Duodenal mucosa (tissue), 2 donors: Measurements from ENCODE around the gene WNT3A.
"Not testable (repeated sequence)": the region's sequence is repeated elsewhere in the genome, so short reads cannot be mapped to it uniquely, and the experiment has no call there.

Experiments
- H3K27ac ChIP-seq: one replicate; pipeline ENCODE4 v1.7.0; 2013; ENCODE audit warnings: low read depth, low read length
- H3K27me3 ChIP-seq, 2 donors: one replicate each; pipeline ENCODE4 v1.7.0; 2013; ENCODE audit warnings: low read length in 2 of 2, control low read depth in 1 of 2; ENCODE audit not compliant: insufficient read depth in 2 of 2, control insufficient read depth in 1 of 2
- H3K36me3 ChIP-seq, 2 donors: one replicate each; pipeline ENCODE4 v1.7.0; 2013; ENCODE audit warnings: low read length in 2 of 2, control low read depth in 1 of 2; ENCODE audit not compliant: insufficient read depth in 2 of 2, control insufficient read depth in 1 of 2
- H3K4me1 ChIP-seq, 2 donors: one replicate each; pipeline ENCODE4 v1.7.0; 2013; ENCODE audit warnings: low read length in 2 of 2, control low read depth in 1 of 2; ENCODE audit not compliant: insufficient read depth in 2 of 2, control insufficient read depth in 1 of 2
- H3K4me3 ChIP-seq, 2 donors: one replicate each; pipeline ENCODE4 v1.7.0; 2013; ENCODE audit warnings: low read length in 2 of 2, low read depth in 1 of 2
- H3K9ac ChIP-seq, 2 donors: one replicate each; pipeline ENCODE4 v1.7.0; 2013; ENCODE audit warnings: low read length in 2 of 2, low read depth in 1 of 2
- H3K9me3 ChIP-seq, 2 donors: one replicate each; pipeline ENCODE4 v1.7.0; 2013; ENCODE audit warnings: low read length in 2 of 2, control low read depth in 1 of 2; ENCODE audit not compliant: control insufficient read depth in 1 of 2

Gene WNT3A

DNA sequence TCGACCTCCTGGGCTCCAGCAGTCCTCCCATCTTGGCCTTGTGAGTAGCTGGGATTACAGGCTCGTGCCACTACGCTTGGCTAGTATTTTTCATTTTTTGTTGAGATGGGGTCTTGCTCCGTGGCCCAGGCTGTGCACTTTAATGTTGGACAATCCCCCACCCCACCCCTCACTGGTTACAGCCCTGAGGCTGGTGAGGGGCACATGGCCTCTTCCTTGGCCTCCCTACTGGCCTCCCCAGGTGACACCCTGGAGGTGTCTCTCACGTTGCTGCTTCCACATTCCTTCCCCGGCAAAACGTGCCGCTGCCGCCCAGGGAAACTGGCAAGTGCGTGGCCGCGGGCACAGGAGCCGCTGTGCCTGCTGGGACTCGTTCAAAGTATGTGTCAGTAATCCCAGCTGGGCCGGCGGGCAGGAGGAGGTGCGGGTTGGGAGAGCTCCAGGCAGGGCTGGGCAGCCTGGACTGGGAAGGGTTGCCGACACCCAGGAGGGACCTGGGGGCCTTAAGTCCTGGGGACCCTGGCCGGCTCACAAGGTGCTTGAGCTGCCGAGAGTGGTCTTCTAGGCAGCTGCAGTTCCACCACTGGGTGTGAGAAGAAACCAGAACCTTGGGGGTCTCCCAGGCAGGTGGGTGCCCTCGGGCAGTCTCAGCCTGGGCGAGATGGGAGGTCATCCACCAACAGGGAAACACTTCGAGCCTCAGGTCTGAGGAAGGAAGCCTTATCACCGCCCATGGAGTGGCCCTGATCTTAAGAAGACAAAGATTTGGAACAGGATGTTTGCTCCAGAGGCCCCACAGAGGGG is 6.5 kb downstream of the WNT3A start:
- Histone ChIP-seq H3K27me3 (peaks cover 11 to 13% of the 10 kb centered on the region in 2 donors), H3K4me3 (no peak overlapping the region), H3K9ac (no peak overlapping the region), H3K27ac (no peak overlapping the region), H3K36me3 (no peaks in the 10 kb centered on the region), H3K4me1 (no peaks in the 10 kb centered on the region), H3K9me3 (no peaks in the 10 kb centered on the region)

DNA sequence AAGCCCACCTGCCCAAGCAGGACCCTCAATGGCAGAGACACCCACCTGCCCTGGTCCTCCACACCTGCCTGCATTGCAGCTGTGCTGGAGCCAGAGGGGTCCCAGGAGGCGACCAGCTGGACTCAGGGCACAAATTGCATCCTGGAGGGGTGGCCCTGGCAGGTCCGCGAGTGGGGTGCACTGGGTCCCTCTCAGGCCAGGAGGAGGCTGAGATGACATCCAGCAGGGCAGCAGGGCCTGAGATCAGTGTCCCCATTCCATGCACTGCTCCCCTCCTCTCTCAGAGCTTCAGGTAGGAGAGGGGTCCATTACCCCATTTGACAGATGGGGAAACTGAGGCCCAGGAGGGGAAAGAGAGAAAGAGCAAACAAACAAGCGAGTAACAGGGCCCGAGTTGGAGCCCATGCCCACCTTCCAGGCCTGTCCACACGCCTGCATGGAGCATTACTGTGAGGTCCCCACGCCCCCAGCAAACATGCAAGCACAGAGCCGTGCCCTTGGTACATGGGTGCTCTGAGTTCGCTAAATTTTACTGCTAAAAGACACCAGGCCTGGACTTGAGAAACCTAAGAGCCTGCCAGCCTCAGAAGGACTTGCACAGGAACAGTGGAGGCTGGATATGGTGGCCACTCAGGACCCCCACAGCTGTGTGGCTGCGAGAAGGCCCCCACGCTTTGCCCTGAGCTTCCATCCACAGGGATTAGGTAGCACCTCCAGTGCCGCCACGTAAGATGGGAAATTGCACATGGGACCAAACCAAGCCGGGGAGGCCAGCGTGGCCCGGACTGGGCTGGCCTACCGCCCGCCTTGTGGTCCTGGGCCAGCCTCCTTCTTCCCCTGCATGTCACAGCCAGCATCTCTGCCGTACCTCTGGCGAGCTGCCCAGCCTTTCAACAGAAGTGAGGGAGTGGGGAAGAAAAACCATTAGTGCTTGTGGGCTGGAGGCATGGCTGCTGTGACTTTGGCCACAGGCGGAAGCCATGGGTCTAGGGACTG is 7.4 kb downstream of the WNT3A start:
- H3K36me3 ChIP-seq, result no peaks in the 10 kb centered on the region
- H3K4me1 ChIP-seq, result no peaks in the 10 kb centered on the region
- no peak overlapping the region for H3K9ac ChIP-seq
- no peaks in the 10 kb centered on the region for H3K9me3 ChIP-seq
- H3K27ac ChIP-seq, result no peak overlapping the region
- H3K4me3 ChIP-seq, result no peak overlapping the region
- H3K27me3 ChIP-seq, result peaks cover 2 to 4% of the 10 kb centered on the region in 2 donors

DNA sequence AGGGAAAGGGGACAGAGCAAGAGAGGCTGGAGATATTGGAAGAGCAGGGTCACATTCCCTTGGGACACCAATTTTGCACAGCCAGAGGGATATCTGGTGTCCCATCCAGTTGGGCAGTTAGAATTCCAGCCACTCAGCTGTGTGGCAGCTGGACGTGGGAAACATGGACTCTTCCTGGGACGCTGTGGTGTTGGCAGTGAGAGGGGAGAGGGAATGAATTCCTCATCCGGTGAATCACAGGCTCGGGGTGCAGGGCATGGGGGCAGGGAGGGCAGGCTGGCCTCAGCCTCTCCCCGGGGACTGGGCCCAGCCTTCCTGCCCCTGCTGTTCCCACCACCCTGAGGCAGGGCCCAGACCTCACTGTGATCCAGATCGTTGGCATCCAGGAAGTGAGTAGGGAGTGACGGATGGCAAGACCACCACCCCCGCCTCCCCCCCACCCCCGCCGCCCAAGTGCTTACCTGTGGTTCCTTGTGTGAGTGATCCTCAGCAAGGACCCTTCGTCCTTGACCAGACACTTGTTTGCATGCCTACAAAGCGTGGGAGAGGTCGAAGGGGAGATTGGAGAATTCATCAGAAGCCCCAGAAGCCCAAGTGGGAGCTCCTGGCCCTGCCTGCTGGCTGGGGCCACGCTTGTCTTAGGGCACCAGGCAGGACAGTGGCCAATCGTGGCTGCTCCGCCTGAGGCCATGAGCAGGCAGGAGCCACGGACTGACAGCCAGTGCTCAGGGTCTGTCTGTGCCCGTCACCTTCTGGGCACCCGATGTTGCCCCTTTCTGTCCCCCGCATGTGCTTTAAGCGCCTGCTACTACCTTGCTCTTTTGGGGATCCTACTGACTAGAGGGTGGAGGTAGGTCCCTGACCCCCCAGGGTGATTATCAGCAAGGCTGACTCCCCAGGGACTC is 8.7 kb downstream of the WNT3A start:
- Histone ChIP-seq H3K9ac (no peak overlapping the region), H3K27me3 (peaks cover 0 to under 1% of the 10 kb centered on the region in 2 donors), H3K36me3 (no peaks in the 10 kb centered on the region), H3K4me3 (no peak overlapping the region), H3K4me1 (no peaks in the 10 kb centered on the region), H3K9me3 (no peaks in the 10 kb centered on the region), H3K27ac (no peak overlapping the region)

DNA sequence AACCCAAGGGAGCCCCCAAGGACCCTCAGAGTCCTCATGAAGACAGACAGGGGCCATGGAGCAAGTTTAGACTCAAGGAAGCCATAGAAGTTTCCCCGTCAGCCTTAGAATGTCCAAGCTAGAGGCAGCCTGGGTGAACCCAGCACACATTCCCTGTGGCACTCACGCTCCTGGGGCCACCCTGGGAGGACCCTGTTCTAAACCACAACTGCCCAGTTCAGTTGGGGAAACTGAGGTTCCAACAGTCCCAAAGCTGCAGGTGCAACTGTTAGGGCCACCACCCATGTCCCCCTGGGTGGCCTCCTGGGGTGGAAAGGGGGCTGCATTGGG is 9.3 kb downstream of the WNT3A start:
- no peak overlapping the region for H3K27ac ChIP-seq
- no peak overlapping the region for H3K9ac ChIP-seq
- H3K4me3 ChIP-seq, result no peak overlapping the region
- H3K4me1 ChIP-seq, result no peaks in the 10 kb centered on the region
- H3K27me3 ChIP-seq, result no peaks in the 10 kb centered on the region
- H3K36me3 ChIP-seq, result no peaks in the 10 kb centered on the region
- H3K9me3 ChIP-seq, result no peaks in the 10 kb centered on the region

DNA sequence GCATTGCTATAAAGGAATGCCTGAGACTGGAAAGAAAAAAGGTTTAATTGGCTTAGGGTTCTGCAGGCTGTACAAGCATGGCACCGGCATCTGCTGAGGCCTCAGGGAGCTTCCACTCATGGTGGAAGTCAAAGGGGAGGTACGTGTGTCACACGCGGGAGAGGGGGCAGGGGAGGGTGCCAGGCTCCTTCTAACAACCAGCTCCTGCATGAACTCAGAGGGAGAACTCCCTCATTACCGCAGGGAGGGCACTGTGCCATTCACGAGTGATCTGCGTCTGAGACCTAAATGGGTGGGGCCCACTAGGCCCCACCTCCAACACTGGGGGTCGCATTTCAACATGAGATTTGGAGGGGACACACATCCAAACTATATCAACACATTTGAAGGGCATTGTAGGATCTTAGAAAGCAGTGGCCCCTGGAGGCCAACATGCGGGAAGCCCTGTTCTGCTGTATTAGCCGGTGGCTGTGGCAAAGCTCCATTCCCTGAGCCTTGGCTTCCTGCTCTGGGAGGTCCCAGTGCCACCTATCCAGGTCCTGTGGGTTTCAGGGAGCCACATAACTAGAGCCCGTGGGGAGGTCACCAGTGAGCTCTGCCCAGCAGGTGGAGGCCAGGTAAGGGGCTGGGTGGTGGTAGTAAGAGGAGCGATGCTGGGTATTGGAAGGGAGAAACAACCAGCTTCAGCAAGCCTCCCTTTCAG is 10.0 kb downstream of the WNT3A start:
- Histone ChIP-seq H3K9me3 (no peaks in the 10 kb centered on the region), H3K27ac (no peak overlapping the region), H3K4me3 (no peak overlapping the region), H3K4me1 (no peaks in the 10 kb centered on the region), H3K9ac (no peak overlapping the region), H3K27me3 (no peaks in the 10 kb centered on the region), H3K36me3 (no peaks in the 10 kb centered on the region)

DNA sequence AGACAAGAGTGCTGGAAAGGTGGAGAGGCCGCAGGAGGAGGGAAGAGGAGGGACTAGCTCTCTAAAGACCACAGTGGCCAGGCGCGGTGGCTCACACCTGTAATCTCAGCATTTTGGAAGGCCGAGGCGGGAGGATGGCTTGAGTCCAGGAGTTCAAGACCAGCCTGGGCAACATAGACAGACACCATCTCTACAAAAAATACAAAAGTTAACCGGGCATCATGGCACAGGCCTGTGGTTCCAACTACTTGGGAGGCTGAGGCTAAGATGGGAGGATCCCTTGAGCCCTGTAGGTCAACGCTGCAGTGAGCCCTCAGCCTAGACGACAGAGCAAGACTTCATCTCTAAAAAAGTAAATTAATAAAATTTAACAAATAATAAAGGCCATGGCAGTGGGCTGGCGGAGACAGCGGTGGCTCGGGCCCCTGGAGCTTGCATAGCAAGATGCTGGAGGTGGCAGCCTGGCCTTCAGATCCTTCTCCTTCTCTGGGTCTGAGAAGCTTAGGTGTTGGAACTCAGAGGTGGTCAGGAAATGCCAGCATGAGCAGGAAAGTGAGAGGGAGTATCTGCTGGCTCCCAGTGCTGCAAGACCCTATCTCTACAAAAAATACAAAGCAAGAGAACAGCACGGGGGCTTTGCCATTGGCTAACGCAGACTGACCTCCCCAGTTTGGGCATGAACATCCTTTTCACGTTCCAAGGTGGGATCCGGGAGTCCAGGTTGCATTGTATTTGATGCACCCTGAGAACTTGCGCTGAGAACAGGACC is 10.7 kb downstream of the WNT3A start:
- H3K9me3 ChIP-seq, result no peaks in the 10 kb centered on the region
- no peaks in the 10 kb centered on the region for H3K27me3 ChIP-seq
- H3K4me3 ChIP-seq, result no peak overlapping the region
- H3K27ac ChIP-seq, result no peak overlapping the region
- H3K36me3 ChIP-seq, result no peaks in the 10 kb centered on the region
- H3K4me1 ChIP-seq, result no peaks in the 10 kb centered on the region
- H3K9ac ChIP-seq, result no peak overlapping the region

DNA sequence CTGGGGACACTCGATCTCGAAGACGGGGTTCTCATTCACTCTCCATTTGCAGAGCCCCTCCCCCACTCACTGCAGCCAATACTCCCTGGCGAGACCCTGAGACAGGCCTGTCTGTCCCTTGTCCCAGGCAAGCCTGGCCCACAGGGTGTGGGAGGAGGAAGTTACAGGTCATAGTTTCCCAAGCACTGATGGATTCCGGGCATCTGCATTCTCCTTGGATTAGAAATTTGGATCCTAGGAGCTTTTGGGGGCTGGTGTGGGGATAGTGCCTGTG is 11.3 kb downstream of the WNT3A start:
- Histone ChIP-seq H3K9ac (no peak overlapping the region), H3K4me1 (no peaks in the 10 kb centered on the region), H3K36me3 (no peaks in the 10 kb centered on the region), H3K27me3 (no peaks in the 10 kb centered on the region), H3K9me3 (no peaks in the 10 kb centered on the region), H3K27ac (no peak overlapping the region), H3K4me3 (no peak overlapping the region)

DNA sequence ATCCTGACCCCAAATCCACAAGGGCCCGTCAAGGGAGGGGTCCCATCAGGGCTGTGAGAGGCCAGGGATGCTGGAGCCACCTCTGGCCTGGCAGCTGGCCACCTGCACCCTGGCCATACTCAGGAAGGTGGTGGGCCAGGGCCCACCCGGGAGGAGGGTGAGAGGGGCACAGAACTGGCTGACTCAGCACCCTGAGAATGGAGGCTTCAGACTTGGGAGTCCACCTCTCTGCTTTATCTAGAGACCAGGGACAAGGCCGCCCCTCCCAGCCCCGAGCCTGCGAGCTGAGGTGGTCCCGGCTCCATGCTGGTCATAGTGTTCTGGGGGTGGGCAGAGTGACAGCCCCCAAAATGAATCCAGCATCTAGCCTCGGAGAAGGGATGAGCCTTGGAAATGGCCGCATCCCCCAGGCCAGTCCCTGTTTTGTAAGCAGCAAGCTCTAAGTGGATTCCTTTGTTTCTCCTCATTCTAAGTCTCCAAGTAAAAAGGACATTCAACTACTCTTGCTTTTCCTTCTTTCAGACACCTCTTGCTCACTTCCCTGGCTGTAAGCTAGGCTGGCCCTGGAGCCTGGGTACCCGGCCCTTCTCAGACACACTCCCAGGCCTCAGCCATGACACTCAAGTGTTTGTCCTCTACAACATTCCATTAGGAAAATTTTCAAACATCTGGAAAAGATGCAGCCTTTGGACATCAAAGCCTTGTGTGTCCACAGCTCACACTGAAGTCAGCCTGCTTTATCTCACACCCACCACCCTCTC is 12.3 kb downstream of the WNT3A start:
- no peaks in the 10 kb centered on the region for H3K36me3 ChIP-seq
- no peak overlapping the region for H3K9ac ChIP-seq
- H3K4me1 ChIP-seq, result no peaks in the 10 kb centered on the region
- H3K27me3 ChIP-seq, result no peaks in the 10 kb centered on the region
- no peak overlapping the region for H3K27ac ChIP-seq
- H3K9me3 ChIP-seq, result no peaks in the 10 kb centered on the region
- no peak overlapping the region for H3K4me3 ChIP-seq

DNA sequence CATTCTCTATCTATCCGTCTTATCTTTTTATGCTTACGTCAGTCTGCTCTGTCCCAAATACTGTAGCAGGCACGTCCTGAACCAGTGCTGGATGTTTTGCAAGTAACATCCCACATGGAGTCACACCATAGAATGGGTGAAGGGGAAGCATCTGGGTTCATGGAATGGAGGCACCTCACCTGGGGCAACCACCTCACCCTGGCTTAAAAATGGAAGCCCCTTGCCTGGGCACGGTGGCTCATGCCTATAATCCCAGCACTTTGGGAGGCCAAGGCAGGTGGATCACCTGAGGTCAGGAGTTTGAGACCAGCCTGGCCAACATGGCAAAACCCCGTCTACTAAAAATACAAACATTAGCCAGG is 12.9 kb downstream of the WNT3A start:
- H3K4me1 ChIP-seq, H3K27me3 ChIP-seq, H3K36me3 ChIP-seq, H3K9me3 ChIP-seq, H3K9ac ChIP-seq, H3K27ac ChIP-seq, H3K4me3 ChIP-seq: not testable (repeated sequence)
